Measurements from ENCODE around the gene SH2D7.

Gene SH2D7

GRCh38 chr15:78054518-78054917, 37.8 kb upstream of the SH2D7 start:
- no peak for TF ChIP-seq ZFP3 (CRISPR knock-in tag; IDR thresholded peaks at IDR 0.05)
- TF ChIP-seq TCF4 (CRISPR knock-in tag; IDR thresholded peaks at IDR 0.05; ENCODE audit: borderline replicate concordance) = no peak
- TF ChIP-seq ZC3H10 (CRISPR knock-in tag; IDR thresholded peaks at IDR 0.05) = no peak
- no peak for TF ChIP-seq RARB (CRISPR knock-in tag; IDR thresholded peaks at IDR 0.05)
- TF ChIP-seq CREB5 (CRISPR knock-in tag; IDR thresholded peaks at IDR 0.05; ENCODE audit: low read depth) = no peak
- no peak for TF ChIP-seq POU6F1 (CRISPR knock-in tag; IDR thresholded peaks at IDR 0.05; ENCODE audit: borderline replicate concordance, low read depth)
- TF ChIP-seq TOX (CRISPR knock-in tag; IDR thresholded peaks at IDR 0.05; ENCODE audit: borderline replicate concordance) = no peak
- no peak for TF ChIP-seq PATZ1 (CRISPR knock-in tag; IDR thresholded peaks at IDR 0.05; ENCODE audit: borderline replicate concordance)
- no peak for ATAC-seq

GRCh38 chr15:78054966-78055365, 37.4 kb upstream of the SH2D7 start:
- TF ChIP-seq ISL1 (CRISPR knock-in tag; IDR thresholded peaks at IDR 0.05) (no peak), ZFP3 (CRISPR knock-in tag; IDR thresholded peaks at IDR 0.05) (no peak), CSDC2 (CRISPR knock-in tag; IDR thresholded peaks at IDR 0.05) (no peak), TCF4 (CRISPR knock-in tag; IDR thresholded peaks at IDR 0.05; ENCODE audit: borderline replicate concordance) (no peak), ARNTL (CRISPR knock-in tag; IDR thresholded peaks at IDR 0.05; ENCODE audit: borderline replicate concordance, low read depth) (no peak), SNAI2 (CRISPR knock-in tag; IDR thresholded peaks at IDR 0.05) (no peak), GLIS3 (CRISPR knock-in tag; IDR thresholded peaks at IDR 0.05) (no peak), ZC3H10 (CRISPR knock-in tag; IDR thresholded peaks at IDR 0.05) (no peak), BACH2 (CRISPR knock-in tag; IDR thresholded peaks at IDR 0.05; ENCODE audit: borderline replicate concordance) (no peak), POU6F1 (CRISPR knock-in tag; IDR thresholded peaks at IDR 0.05; ENCODE audit: borderline replicate concordance, low read depth) (no peak), ZFP30 (CRISPR knock-in tag; IDR thresholded peaks at IDR 0.05) (no peak), PATZ1 (CRISPR knock-in tag; IDR thresholded peaks at IDR 0.05; ENCODE audit: borderline replicate concordance) (no peak), ZNF565 (CRISPR knock-in tag; conservative IDR thresholded peaks at IDR 0.05; ENCODE audit: low read depth) (no peak), RARB (CRISPR knock-in tag; IDR thresholded peaks at IDR 0.05) (no peak), ESRRG (CRISPR knock-in tag; IDR thresholded peaks at IDR 0.05) (no peak), ZNF8 (CRISPR knock-in tag; IDR thresholded peaks at IDR 0.05) (no peak), PPARA (CRISPR knock-in tag; IDR thresholded peaks at IDR 0.05; ENCODE audit: borderline replicate concordance) (no peak), TOX (CRISPR knock-in tag; IDR thresholded peaks at IDR 0.05; ENCODE audit: borderline replicate concordance) (no peak), OSR1 (CRISPR knock-in tag; IDR thresholded peaks at IDR 0.05) (no peak)
- no peak for ATAC-seq

- ATAC-seq = peak; percentile 74
- TF ChIP-seq PPARA (CRISPR knock-in tag; IDR thresholded peaks at IDR 0.05; ENCODE audit: borderline replicate concordance) (no peak), ARNTL (CRISPR knock-in tag; IDR thresholded peaks at IDR 0.05; ENCODE audit: borderline replicate concordance, low read depth) (no peak), SNAI2 (CRISPR knock-in tag; IDR thresholded peaks at IDR 0.05) (no peak), CSDC2 (CRISPR knock-in tag; IDR thresholded peaks at IDR 0.05) (no peak), ISL1 (CRISPR knock-in tag; IDR thresholded peaks at IDR 0.05) (no peak), OSR1 (CRISPR knock-in tag; IDR thresholded peaks at IDR 0.05) (no peak), ESRRG (CRISPR knock-in tag; IDR thresholded peaks at IDR 0.05) (no peak), ZFP3 (CRISPR knock-in tag; IDR thresholded peaks at IDR 0.05) (no peak), ZNF70 (CRISPR knock-in tag; IDR thresholded peaks at IDR 0.05) (no peak), CREB5 (CRISPR knock-in tag; IDR thresholded peaks at IDR 0.05; ENCODE audit: low read depth) (no peak), ZNF8 (CRISPR knock-in tag; IDR thresholded peaks at IDR 0.05) (no peak), BACH2 (CRISPR knock-in tag; IDR thresholded peaks at IDR 0.05; ENCODE audit: borderline replicate concordance) (no peak), CSRNP3 (CRISPR knock-in tag; IDR thresholded peaks at IDR 0.05) (no peak), TCF4 (CRISPR knock-in tag; IDR thresholded peaks at IDR 0.05; ENCODE audit: borderline replicate concordance) (no peak)
Observed at GRCh38 chr15:78055919-78056713, 36.2 kb upstream of the SH2D7 start.
